HepG2 (cell line): ENCODE measurements around the gene WASHC2C.
"Not testable (repeated sequence)": the region's sequence is repeated elsewhere in the genome, so short reads cannot be mapped to it uniquely, and the experiment has no call there.

ENCODE experiments used
- FOXM1 ChIP-seq: sonication (generic); formaldehyde crosslinking; IDR thresholded peaks from 2 replicates; pipeline ENCODE4 v1.5.0; 2020; ENCODE audit warnings: missing genetic modification reagents
- HNF4A ChIP-seq: sonication (generic); formaldehyde crosslinking; IDR thresholded peaks from 2 replicates; pipeline ENCODE4 v1.4.0; 2020; ENCODE audit warnings: missing genetic modification reagents
- HNRNPH1 ChIP-seq: fragments of 200-400 bp; formaldehyde crosslinking; optimal IDR thresholded peaks from 2 replicates; pipeline ENCODE3; 2017; ENCODE audit warnings: mild to moderate bottlenecking, low read depth, low read length
- MLLT10 ChIP-seq: sonication (generic); formaldehyde crosslinking; IDR thresholded peaks from 2 replicates; pipeline ENCODE4 v1.4.0; 2020; ENCODE audit warnings: missing genetic modification reagents
- MYC ChIP-seq: sonication (generic); formaldehyde crosslinking; IDR thresholded peaks from 2 replicates; pipeline ENCODE4 v1.9.0; 2021; ENCODE audit warnings: missing genetic modification reagents, borderline replicate concordance
- SMC3 ChIP-seq: IDR thresholded peaks from 2 replicates; pipeline ENCODE4 v1.6.1; 2011; ENCODE audit warnings: low read length, improper control_type of control experiment
- TF ChIP-seq, protein P1 (sequence below): sonication (generic); formaldehyde crosslinking; IDR thresholded peaks from 2 replicates; pipeline ENCODE4 v1.5.0; 2020; ENCODE audit warnings: mild to moderate bottlenecking, missing genetic modification reagents, moderate library complexity

DNA sequence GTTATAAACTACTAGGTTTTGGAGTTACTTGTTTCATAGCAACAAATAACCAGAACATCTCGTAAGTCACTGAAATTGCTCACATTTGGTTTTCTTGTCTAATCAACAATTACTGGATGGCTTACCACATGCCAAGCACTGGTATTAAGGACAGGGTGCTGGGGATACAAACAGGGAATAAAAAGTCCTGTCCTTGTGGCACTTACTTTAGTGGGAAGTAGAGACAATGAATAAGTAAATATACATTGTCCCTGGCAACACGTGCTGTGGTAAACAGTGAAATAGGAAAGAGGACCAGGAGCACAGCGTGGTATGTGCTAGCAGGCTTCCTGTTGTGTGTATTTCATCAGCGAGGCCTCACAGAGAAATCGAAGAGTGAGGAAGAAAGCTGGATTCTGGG is 15.8 kb upstream of the WASHC2C start:
- TF ChIP-seq FOXM1 (CRISPR knock-in tag); MYC; SMC3; HNF4A (CRISPR knock-in tag); HNRNPH1; MLLT10 (CRISPR knock-in tag): not testable (repeated sequence)
- TF ChIP-seq, protein P1, sequence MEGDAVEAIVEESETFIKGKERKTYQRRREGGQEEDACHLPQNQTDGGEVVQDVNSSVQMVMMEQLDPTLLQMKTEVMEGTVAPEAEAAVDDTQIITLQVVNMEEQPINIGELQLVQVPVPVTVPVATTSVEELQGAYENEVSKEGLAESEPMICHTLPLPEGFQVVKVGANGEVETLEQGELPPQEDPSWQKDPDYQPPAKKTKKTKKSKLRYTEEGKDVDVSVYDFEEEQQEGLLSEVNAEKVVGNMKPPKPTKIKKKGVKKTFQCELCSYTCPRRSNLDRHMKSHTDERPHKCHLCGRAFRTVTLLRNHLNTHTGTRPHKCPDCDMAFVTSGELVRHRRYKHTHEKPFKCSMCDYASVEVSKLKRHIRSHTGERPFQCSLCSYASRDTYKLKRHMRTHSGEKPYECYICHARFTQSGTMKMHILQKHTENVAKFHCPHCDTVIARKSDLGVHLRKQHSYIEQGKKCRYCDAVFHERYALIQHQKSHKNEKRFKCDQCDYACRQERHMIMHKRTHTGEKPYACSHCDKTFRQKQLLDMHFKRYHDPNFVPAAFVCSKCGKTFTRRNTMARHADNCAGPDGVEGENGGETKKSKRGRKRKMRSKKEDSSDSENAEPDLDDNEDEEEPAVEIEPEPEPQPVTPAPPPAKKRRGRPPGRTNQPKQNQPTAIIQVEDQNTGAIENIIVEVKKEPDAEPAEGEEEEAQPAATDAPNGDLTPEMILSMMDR: not testable (repeated sequence)
